IMR-90 (cell line): Measurements from ENCODE around the gene TSPAN33. TPM values are rescaled to one million over a fixed set of nuclear protein-coding genes. Genes with fewer than 3 reads are reported as not detected.

ENCODE experiments used
- ATAC-seq: fragments of 200-7000 bp; cut with Tn5 transposase; 2 replicates; pipeline ENCODE4 v1.9.1; 2020; ENCODE audit warnings: low read depth, mild to moderate bottlenecking, moderate library complexity
- BruUV-seq: library from RNA; stranded (reverse); fragments of 400-500 nt; replicated peaks from 2 replicates; lab custom pipeline; 2021; lab: Mats Ljungman, UMichigan
- CTCF ChIA-PET: fragments of 300-600 bp; formaldehyde crosslinking; extraction: SDS; loops from one replicate; lab custom pipeline; 2021; ENCODE audit warnings: antibody characterized with exemption; lab: Yijun Ruan, JAX
- POLR2A ChIA-PET: fragments of 300-600 bp; sonication (Branson Sonifier 250); formaldehyde crosslinking; loops from one replicate; lab custom pipeline; 2022; ENCODE audit warnings: antibody characterized with exemption; ENCODE audit not compliant: unreplicated experiment; lab: Charles Lee
- DNase-seq: peaks from one replicate; pipeline ENCODE4 v3.0.0; 2013
- H2AFZ ChIP-seq: replicated peaks from 2 replicates; pipeline ENCODE3; 2013; ENCODE audit warnings: low read length, mild to moderate bottlenecking; ENCODE audit not compliant: poor library complexity
- H2AK5ac ChIP-seq: 2 replicates; pipeline ENCODE4 v1.6.1; 2013; ENCODE audit warnings: low read depth, low read length, inconsistent platforms
- H2AK9ac ChIP-seq: replicated peaks from 2 replicates; pipeline ENCODE3; 2013; ENCODE audit warnings: mild to moderate bottlenecking, low read depth, low read length, moderate library complexity; ENCODE audit not compliant: poor library complexity
- H2BK120ac ChIP-seq: 2 replicates; pipeline ENCODE4 v1.6.1; 2013; ENCODE audit warnings: low read depth, low read length, inconsistent platforms
- H2BK15ac ChIP-seq: 3 replicates; pipeline ENCODE4 v1.6.1; 2013; ENCODE audit warnings: low read depth, low read length, inconsistent platforms
- H2BK20ac ChIP-seq: 2 replicates; pipeline ENCODE4 v1.6.1; 2013; ENCODE audit warnings: low read depth, mild to moderate bottlenecking, inconsistent platforms, low read length, moderate library complexity
- H2BK5ac ChIP-seq: 2 replicates; pipeline ENCODE4 v1.6.1; 2013; ENCODE audit warnings: mild to moderate bottlenecking, low read depth, low read length, inconsistent platforms; ENCODE audit not compliant: poor library complexity, severe bottlenecking
- H3K14ac ChIP-seq: replicated peaks from 2 replicates; pipeline ENCODE4 v1.6.1; 2013; ENCODE audit warnings: low read depth, low read length, inconsistent platforms
- H3K18ac ChIP-seq: 2 replicates; pipeline ENCODE4 v1.6.1; 2013; ENCODE audit warnings: low read depth, low read length, control low read depth
- H3K23ac ChIP-seq: 2 replicates; pipeline ENCODE4 v1.6.1; 2013; ENCODE audit warnings: low read depth, low read length, inconsistent platforms
- H3K27ac ChIP-seq: 2 replicates; pipeline ENCODE4 v1.5.1; 2013; ENCODE audit warnings: mild to moderate bottlenecking, control low read depth, low read length; ENCODE audit not compliant: insufficient read depth
- H3K27me3 ChIP-seq: 2 replicates; pipeline ENCODE4 v1.6.1; 2013; ENCODE audit warnings: low read length; ENCODE audit not compliant: control insufficient read depth, insufficient read depth
- H3K36me3 ChIP-seq: 2 replicates; pipeline ENCODE4 v1.6.1; 2013; ENCODE audit warnings: low read length, mixed read lengths; ENCODE audit not compliant: control insufficient read depth, insufficient read depth
- H3K4ac ChIP-seq: 2 replicates; pipeline ENCODE4 v1.6.1; 2013; ENCODE audit warnings: low read depth, low read length, inconsistent platforms
- H3K4me1 ChIP-seq: 2 replicates; pipeline ENCODE4 v1.6.1; 2013; ENCODE audit warnings: low read length, mixed read lengths; ENCODE audit not compliant: control insufficient read depth, insufficient read depth
- H3K4me2 ChIP-seq: 2 replicates; pipeline ENCODE4 v1.6.1; 2013; ENCODE audit warnings: low read depth, mild to moderate bottlenecking, control low read depth, low read length, moderate library complexity
- H3K4me3 ChIP-seq: 2 replicates; pipeline ENCODE4 v1.5.1; 2013; ENCODE audit warnings: low read depth, mild to moderate bottlenecking, control low read depth, low read length, moderate library complexity; ENCODE audit not compliant: insufficient read depth
- H3K56ac ChIP-seq: 2 replicates; pipeline ENCODE4 v1.6.1; 2013; ENCODE audit warnings: low read length, inconsistent platforms; ENCODE audit not compliant: insufficient read depth; ENCODE audit errors: extremely low read depth
- H3K79me1 ChIP-seq, 2 experiments: 2 replicates each; pipeline ENCODE4 v1.6.1; 2013; ENCODE audit warnings: low read length in 2 of 2, inconsistent platforms in 1 of 2, low read depth in 1 of 2
- H3K9ac ChIP-seq: 2 replicates; pipeline ENCODE4 v1.6.1; 2013; ENCODE audit warnings: low read depth, low read length, control low read depth
- H3K9me1 ChIP-seq: 2 replicates; pipeline ENCODE4 v1.6.1; 2013; ENCODE audit warnings: low read length, inconsistent platforms; ENCODE audit not compliant: insufficient read depth
- H3K9me3 ChIP-seq: 2 replicates; pipeline ENCODE4 v1.6.1; 2013; ENCODE audit warnings: low read length; ENCODE audit not compliant: control insufficient read depth, insufficient read depth
- H4K20me1 ChIP-seq: 2 replicates; pipeline ENCODE4 v1.6.1; 2013; ENCODE audit warnings: low read length, inconsistent platforms; ENCODE audit not compliant: insufficient read depth
- H4K5ac ChIP-seq: 2 replicates; pipeline ENCODE4 v1.6.1; 2013; ENCODE audit warnings: mild to moderate bottlenecking, low read depth, low read length, control low read depth
- H4K8ac ChIP-seq, 2 experiments: 2 replicates each; pipeline ENCODE4 v1.6.1; 2013; ENCODE audit warnings: low read depth in 2 of 2, low read length in 2 of 2, control low read depth in 1 of 2, inconsistent platforms in 1 of 2
- H4K91ac ChIP-seq: 2 replicates; pipeline ENCODE4 v1.6.1; 2013; ENCODE audit warnings: low read depth, low read length, inconsistent platforms; ENCODE audit not compliant: insufficient read depth
- BHLHE40 ChIP-seq: fragments of 150-350 bp; IDR thresholded peaks from 2 replicates; pipeline ENCODE4 v1.6.1; 2016; ENCODE audit warnings: mild to moderate bottlenecking, low read depth, low read length
- CEBPB ChIP-seq: IDR thresholded peaks from 2 replicates; pipeline ENCODE4 v1.6.1; 2012; ENCODE audit warnings: low read depth, low read length, improper control_type of control experiment
- CHD1 ChIP-seq: IDR thresholded peaks from 2 replicates; pipeline ENCODE4 v1.6.1; 2012; ENCODE audit warnings: low read depth, low read length, improper control_type of control experiment
- CTCF ChIP-seq: conservative IDR thresholded peaks from 2 replicates; pipeline ENCODE4 v1.5.1; 2012; ENCODE audit warnings: mild to moderate bottlenecking, low read depth, low read length, improper control_type of control experiment
- ELK1 ChIP-seq: fragments of 150-350 bp; IDR thresholded peaks from 2 replicates; pipeline ENCODE4 v1.6.1; 2016; ENCODE audit warnings: low read depth, mild to moderate bottlenecking, low read length, moderate library complexity, borderline replicate concordance
- FOS ChIP-seq: fragments of 150-350 bp; IDR thresholded peaks from 2 replicates; pipeline ENCODE4 v1.6.1; 2016; ENCODE audit warnings: low read depth, low read length
- MAFK ChIP-seq: IDR thresholded peaks from 2 replicates; pipeline ENCODE4 v1.6.1; 2012; ENCODE audit warnings: low read depth, low read length, improper control_type of control experiment
- MAZ ChIP-seq: IDR thresholded peaks from 2 replicates; pipeline ENCODE4 v1.6.1; 2012; ENCODE audit warnings: low read depth, mild to moderate bottlenecking, low read length, improper control_type of control experiment, moderate library complexity, borderline replicate concordance
- MXI1 ChIP-seq: IDR thresholded peaks from 2 replicates; pipeline ENCODE4 v1.6.1; 2012; ENCODE audit warnings: low read depth, mild to moderate bottlenecking, low read length, moderate library complexity, borderline replicate concordance
- NFE2L2 ChIP-seq: fragments of 150-350 bp; IDR thresholded peaks from 2 replicates; pipeline ENCODE4 v1.6.1; 2016; ENCODE audit warnings: low read depth, mild to moderate bottlenecking, low read length
- POLR2A ChIP-seq: IDR thresholded peaks from 2 replicates; pipeline ENCODE4 v1.6.1; 2012; ENCODE audit warnings: mild to moderate bottlenecking, low read depth, low read length
- RAD21 ChIP-seq: IDR thresholded peaks from 2 replicates; pipeline ENCODE4 v1.6.1; 2012; ENCODE audit warnings: low read length, improper control_type of control experiment
- RCOR1 ChIP-seq: IDR thresholded peaks from 2 replicates; pipeline ENCODE4 v1.6.1; 2012; ENCODE audit warnings: mild to moderate bottlenecking, low read length, improper control_type of control experiment; ENCODE audit not compliant: insufficient replicate concordance
- RFX5 ChIP-seq: IDR thresholded peaks from 2 replicates; pipeline ENCODE4 v1.8.0; 2012; ENCODE audit warnings: low read depth, mild to moderate bottlenecking, low read length, moderate library complexity
- SMC3 ChIP-seq: fragments of 150-350 bp; IDR thresholded peaks from 2 replicates; pipeline ENCODE4 v1.6.1; 2016; ENCODE audit warnings: low read depth, mild to moderate bottlenecking, antibody characterized with exemption, low read length, moderate library complexity
- USF2 ChIP-seq: fragments of 150-350 bp; IDR thresholded peaks from 2 replicates; pipeline ENCODE4 v1.6.1; 2017; ENCODE audit warnings: mild to moderate bottlenecking, antibody characterized with exemption, low read length, low read depth
- WGBS, 2 experiments: methylation state at CpG; one replicate each; pipeline versions ENCODE4 v1.1.5 to v1.1.7; 2013; ENCODE audit warnings: missing lambda C conversion rate in 2 of 2; ENCODE audit not compliant: insufficient read length in 1 of 2; ENCODE audit errors: extremely low coverage in 2 of 2; 5-methylcytosine and 5-hydroxymethylcytosine counted together
- dilution Hi-C: fragments of 300-500 bp; cut with HindIII; formaldehyde crosslinking; loops from one replicate; pipeline ENCODE4 v1.14.3; 2018; ENCODE audit warnings: low sequenced_read_pairs; ENCODE audit not compliant: unreplicated experiment
- in situ Hi-C: fragments of 300-500 bp; cut with MboI; formaldehyde crosslinking; loops from 3 replicates; pipeline ENCODE4 v1.14.3; 2019; ENCODE audit warnings: low sequenced_read_pairs, inconsistent platforms, mixed read lengths
- intact Hi-C: fragments of 100-400 bp; cut with micrococcal nuclease; formaldehyde crosslinking; loops from 2 replicates; pipeline ENCODE4 v1.10.0; 2022
- polyA plus RNA-seq, 3 experiments: library from polyadenylated mRNA; depleted of rRNA; stranded (reverse); fragments of >200 nt; gene quantifications; 2 replicates each; pipeline ENCODE4 v1.2.3, GENCODE V29; 2012; ENCODE audit warnings: low replicate concordance in 1 of 3
- total RNA-seq: library from RNA; depleted of rRNA; stranded (reverse); fragments of >200 nt; gene quantifications from 2 replicates; pipeline ENCODE4 v1.2.3, GENCODE V29; 2012

The TSPAN33 gene
- total and polyA plus RNA-seq, 2 of the 4 experiments (the other 2 are of a cell fraction): 0.17 to 0.36 TPM

GRCh38 chr7:129197771-129198170 lies 53.3 kb downstream of the TSPAN33 start:
- no peak overlapping the region for H4K8ac ChIP-seq
- no peak overlapping the region for H3K27ac ChIP-seq
- H3K9ac ChIP-seq: no peak overlapping the region
- no peak overlapping the region for H3K4me3 ChIP-seq
- no peak overlapping the region for H2BK5ac ChIP-seq
- no CpG with 5 or more reads among the region's 4 CpGs for WGBS, 2 experiments
- ChIA-PET CTCF (interaction anchor here (2.5 kb wide), 1 partner anchor 21 kb away, joined by 5 read pairs; no protein-coding TSS in a partner anchor), POLR2A (no interaction called here)
- H3K36me3 ChIP-seq: no peaks in the 10 kb centered on the region
- no peak overlapping the region for H4K5ac ChIP-seq
- H3K9me3 ChIP-seq: no peaks in the 10 kb centered on the region
- no peak overlapping the region for H2BK20ac ChIP-seq
- dilution Hi-C loops: no loop called here
- in situ Hi-C loops: no loop called here
- no peak for DNase-seq
- H2AFZ ChIP-seq: no peak overlapping the region
- H4K91ac ChIP-seq: no peak overlapping the region
- peaks cover 2% of the 10 kb centered on the region for H3K9me1 ChIP-seq
- no peak overlapping the region for H3K14ac ChIP-seq
- H3K4me2 ChIP-seq: no peak overlapping the region
- no peak overlapping the region for H3K18ac ChIP-seq
- H4K20me1 ChIP-seq: peaks cover 11% of the 10 kb centered on the region
- no peaks in the 10 kb centered on the region for H3K27me3 ChIP-seq
- H3K4ac ChIP-seq: no peak overlapping the region
- no peak overlapping the region for H2AK5ac ChIP-seq
- no peak overlapping the region for H2BK120ac ChIP-seq
- H3K79me1 ChIP-seq: peaks cover under 1 to 30% of the 10 kb centered on the region in 2 experiments; a peak in 3 of 4 replicates
- H3K56ac ChIP-seq: no peak overlapping the region
- intact Hi-C loops: no loop called here
- TF ChIP-seq RFX5 (no peak), RCOR1 (no peak), ELK1 (no peak), CTCF (no peak), MXI1 (no peak), CEBPB (no peak), FOS (no peak), RAD21 (no peak), BHLHE40 (no peak), SMC3 (no peak), CHD1 (no peak), NFE2L2 (no peak), MAFK (no peak), MAZ (no peak), USF2 (no peak), POLR2A (no peak)
- no peak overlapping the region for H2AK9ac ChIP-seq
- no peak overlapping the region for H2BK15ac ChIP-seq
- H3K4me1 ChIP-seq: 0 out of 2 replicates have a peak, but pooled peaks cover 1% of the 10 kb centered on the region
- ATAC-seq: no peak
- no TSS peak for BruUV-seq
- H3K23ac ChIP-seq: no peak overlapping the region
